GM21526 (cell line): ENCODE results near the gene PCSK9.
"Not testable (repeated sequence)": the region's sequence is repeated elsewhere in the genome, so short reads cannot be mapped to it uniquely, and the experiment has no call there.

Source experiments
- ATAC-seq: cut with Tn5 transposase; IDR thresholded peaks from one replicate; pipeline ENCODE4 v1.9.1; 2021; ENCODE audit warnings: moderate library complexity; ENCODE audit not compliant: unreplicated experiment, low FRiP score

The PCSK9 gene

GRCh38 chr1:55073187-55073916 is 34.0 kb downstream of the PCSK9 start:
- ATAC-seq, result no peak

- ATAC-seq, result no peak
Measured at GRCh38 chr1:55074455-55074854, 35.1 kb downstream of the PCSK9 start.

GRCh38 chr1:55076356-55076755 is 37.0 kb downstream of the PCSK9 start:
- ATAC-seq, result no peak

- ATAC-seq, result no peak
Measured at GRCh38 chr1:55078470-55078869, 39.1 kb downstream of the PCSK9 start.

GRCh38 chr1:55079651-55080050 is 40.3 kb downstream of the PCSK9 start:
- ATAC-seq, result no peak

GRCh38 chr1:55081188-55081904 is 42.0 kb downstream of the PCSK9 start:
- no peak for ATAC-seq

- ATAC-seq, result no peak
Measured at GRCh38 chr1:55081905-55082296, 42.6 kb downstream of the PCSK9 start.

GRCh38 chr1:55084257-55084656 is 44.9 kb downstream of the PCSK9 start:
- ATAC-seq, result no peak

GRCh38 chr1:55087439-55087838 is 48.1 kb downstream of the PCSK9 start:
- no peak for ATAC-seq

- ATAC-seq, result no peak
Measured at GRCh38 chr1:55088413-55088812, 49.1 kb downstream of the PCSK9 start.

GRCh38 chr1:55089683-55090082 is 50.3 kb downstream of the PCSK9 start:
- no peak for ATAC-seq

- no peak for ATAC-seq
Measured at GRCh38 chr1:55092475-55092874, 53.1 kb downstream of the PCSK9 start.

GRCh38 chr1:55095095-55095494 is 55.7 kb downstream of the PCSK9 start:
- no peak for ATAC-seq

GRCh38 chr1:55103891-55104290 is 64.5 kb downstream of the PCSK9 start:
- no peak for ATAC-seq

GRCh38 chr1:55107101-55107500 is 67.8 kb downstream of the PCSK9 start:
- ATAC-seq, result no peak

- ATAC-seq, result not testable (repeated sequence)
Measured at GRCh38 chr1:55109005-55109404, 69.7 kb downstream of the PCSK9 start.
